Measurements from ENCODE around the gene TK2.
"Not testable (repeated sequence)": the region's sequence is repeated elsewhere in the genome, so short reads cannot be mapped to it uniquely, and the experiment has no call there.

Gene TK2

DNA sequence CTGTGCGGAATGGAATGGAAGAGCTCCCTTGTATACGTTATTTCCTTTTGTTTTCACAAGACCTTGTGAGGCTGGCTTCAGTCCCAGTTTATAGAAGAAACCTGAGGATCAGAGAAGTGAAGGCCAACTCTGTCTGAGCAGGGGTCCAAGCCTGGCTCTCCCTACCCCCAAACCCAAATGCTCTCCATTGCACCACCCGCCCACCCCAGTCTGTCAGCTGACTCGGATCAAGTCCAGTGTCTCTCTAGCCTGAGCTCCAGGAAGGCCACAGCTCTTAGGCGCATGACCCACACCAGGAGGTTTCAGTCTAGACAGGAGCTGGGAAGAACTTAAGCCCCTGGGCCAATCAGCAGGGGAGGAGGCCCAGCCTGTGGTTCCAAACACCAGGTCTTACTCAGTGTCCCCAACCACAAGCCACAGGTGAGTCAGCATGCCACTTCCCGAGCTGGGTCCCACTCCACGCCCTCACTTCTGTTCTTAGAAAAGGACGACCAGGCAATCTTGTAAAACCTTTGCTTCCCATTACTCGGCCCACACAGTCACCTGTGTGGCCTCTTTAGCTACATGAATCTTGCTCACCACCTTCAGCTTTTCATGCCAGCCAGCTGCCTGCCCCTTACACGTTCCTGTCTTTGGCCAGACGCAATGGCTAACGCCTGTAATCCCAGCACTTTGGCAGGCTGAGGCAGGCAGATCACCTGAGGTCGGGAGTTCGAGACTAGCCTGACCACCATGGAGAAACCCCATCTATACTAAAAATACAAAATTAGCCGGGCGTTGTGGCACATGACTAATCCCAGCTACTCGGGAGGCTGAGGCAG, 27.8 kb downstream of the TK2 start:
- no peaks in the 10 kb centered on the region for H3K27me3 ChIP-seq (ENCODE audit: control insufficient read depth, insufficient read depth, low read length)
- peak overlapping the region; percentile 24 for H3K9ac ChIP-seq (ENCODE audit: low read length)
- no peaks in the 10 kb centered on the region for H3K9me3 ChIP-seq (ENCODE audit: control insufficient read depth, low read length)
- H3K4me3 ChIP-seq (ENCODE audit: low read length), result no peak overlapping the region
- peaks cover 60% of the 10 kb centered on the region for H3K4me1 ChIP-seq (ENCODE audit: control insufficient read depth, insufficient read depth, low read length)
- H3K36me3 ChIP-seq (ENCODE audit: control insufficient read depth, insufficient read depth, low read length), result peaks cover 6% of the 10 kb centered on the region

DNA sequence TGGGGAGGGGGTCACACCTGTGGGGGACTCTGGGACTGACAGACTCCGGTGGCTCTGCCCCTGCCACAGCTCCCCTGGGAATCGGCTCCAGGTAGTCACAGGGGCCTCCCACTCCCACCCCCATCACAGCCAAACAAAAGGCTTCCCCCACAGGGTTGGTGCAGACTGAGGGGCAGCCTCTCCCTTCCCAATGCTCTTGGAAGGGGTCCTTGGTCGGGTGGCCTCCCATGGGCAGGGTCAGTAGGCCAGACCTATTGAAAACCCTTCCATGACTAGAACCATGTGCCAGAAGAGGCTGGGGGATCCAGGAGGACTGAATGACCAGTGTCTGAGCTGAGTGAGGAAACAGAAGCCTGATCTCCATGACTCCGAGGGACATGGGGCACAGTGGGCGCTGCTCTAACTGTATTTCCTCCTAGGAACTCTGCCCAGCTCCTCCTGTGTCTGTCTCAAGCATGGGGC, 28.6 kb downstream of the TK2 start:
- H3K9me3 ChIP-seq (ENCODE audit: control insufficient read depth, low read length), result no peaks in the 10 kb centered on the region
- peaks cover 5% of the 10 kb centered on the region for H3K36me3 ChIP-seq (ENCODE audit: control insufficient read depth, insufficient read depth, low read length)
- H3K9ac ChIP-seq (ENCODE audit: low read length), result peak overlapping the region; percentile 24
- H3K27me3 ChIP-seq (ENCODE audit: control insufficient read depth, insufficient read depth, low read length), result no peaks in the 10 kb centered on the region
- no peak overlapping the region for H3K4me3 ChIP-seq (ENCODE audit: low read length)
- peaks cover 68% of the 10 kb centered on the region for H3K4me1 ChIP-seq (ENCODE audit: control insufficient read depth, insufficient read depth, low read length)

DNA sequence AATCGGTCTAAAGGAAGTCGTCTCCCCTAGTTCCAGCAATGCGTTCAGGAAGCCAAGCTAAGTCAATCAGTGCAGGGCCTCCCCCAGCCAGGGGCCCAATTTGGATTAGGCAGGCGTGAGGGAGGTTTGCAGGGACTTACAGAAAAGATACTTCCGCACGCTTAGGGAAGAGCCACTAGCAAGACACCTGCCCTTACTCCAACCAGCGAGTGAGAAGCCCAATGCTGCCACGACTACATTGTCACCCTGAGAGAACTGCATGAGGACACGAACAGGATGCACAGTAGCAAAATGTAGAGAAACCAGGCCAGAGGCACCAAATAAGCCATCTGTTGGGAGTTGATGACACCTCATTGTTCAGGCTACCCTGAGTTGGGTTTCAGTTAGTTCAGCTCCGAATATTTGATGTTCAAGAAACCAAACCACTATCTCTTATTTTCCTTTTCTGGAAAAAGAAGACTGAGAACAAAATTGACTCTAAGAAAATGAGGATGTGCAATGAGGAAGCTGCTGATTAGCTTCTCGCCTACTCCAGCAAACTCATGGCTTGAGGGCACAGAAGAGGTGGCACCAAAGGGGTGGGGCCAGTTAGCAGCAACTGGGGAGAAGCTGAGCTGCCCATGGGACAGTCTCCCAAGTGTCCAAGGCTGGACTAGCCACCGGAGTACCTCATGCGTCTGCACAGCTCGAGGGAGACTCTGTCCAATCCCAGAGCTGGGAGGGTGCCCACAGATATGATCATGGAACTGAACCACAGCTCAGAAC, 29.3 kb downstream of the TK2 start:
- H3K9me3 ChIP-seq (ENCODE audit: control insufficient read depth, low read length), result no peaks in the 10 kb centered on the region
- H3K27me3 ChIP-seq (ENCODE audit: control insufficient read depth, insufficient read depth, low read length), result no peaks in the 10 kb centered on the region
- H3K36me3 ChIP-seq (ENCODE audit: control insufficient read depth, insufficient read depth, low read length), result peaks cover 5% of the 10 kb centered on the region
- H3K4me1 ChIP-seq (ENCODE audit: control insufficient read depth, insufficient read depth, low read length), result peaks cover 74% of the 10 kb centered on the region
- H3K9ac ChIP-seq (ENCODE audit: low read length), result peak overlapping the region; percentile 45
- no peak overlapping the region for H3K4me3 ChIP-seq (ENCODE audit: low read length)

DNA sequence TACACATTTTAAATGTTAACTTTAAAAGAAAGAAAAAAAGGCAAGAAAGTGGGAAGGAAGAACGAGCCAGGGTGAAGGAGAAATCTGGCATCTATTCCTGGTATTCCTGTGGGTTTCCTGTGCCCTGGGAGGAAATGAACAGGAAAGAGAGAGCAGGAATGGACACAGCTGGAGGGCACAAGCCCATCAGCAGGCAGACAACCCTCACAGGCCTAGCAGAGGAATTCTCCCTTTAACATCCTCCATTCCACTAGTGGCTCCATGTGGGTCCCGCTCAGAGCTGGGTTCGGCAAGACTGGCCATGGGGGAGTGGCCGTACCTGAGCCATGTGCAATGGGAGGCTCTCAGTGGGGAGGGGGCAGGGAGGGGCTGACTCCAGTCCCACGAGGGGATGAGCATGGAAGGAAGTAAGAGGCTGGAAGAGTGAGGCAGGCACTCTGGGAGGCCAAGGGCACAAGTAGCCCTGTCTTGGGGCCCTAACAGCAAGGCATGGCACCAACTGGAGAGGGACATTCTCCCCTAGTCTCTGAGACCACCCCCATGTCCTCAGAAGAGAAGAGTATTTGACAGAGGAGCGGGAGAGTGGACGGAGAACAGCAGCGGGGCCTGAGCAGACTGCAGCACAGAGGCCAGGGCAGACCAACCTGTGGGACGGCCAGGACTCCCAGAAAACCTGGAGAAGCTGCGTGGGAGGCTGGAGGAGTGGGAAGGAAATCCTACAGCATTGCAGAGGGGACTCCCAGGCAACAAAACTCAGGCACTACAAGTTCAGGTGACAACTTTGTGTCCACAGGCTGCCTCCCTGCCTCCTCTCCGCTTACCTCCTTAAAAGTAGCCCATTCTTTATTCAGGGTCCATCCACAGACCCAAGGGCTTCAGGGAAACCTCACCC, 30.2 kb downstream of the TK2 start:
- Histone ChIP-seq H3K9ac (ENCODE audit: low read length) (peak overlapping the region; percentile 45), H3K36me3 (ENCODE audit: control insufficient read depth, insufficient read depth, low read length) (peaks cover 9% of the 10 kb centered on the region), H3K4me1 (ENCODE audit: control insufficient read depth, insufficient read depth, low read length) (peaks cover 72% of the 10 kb centered on the region), H3K27me3 (ENCODE audit: control insufficient read depth, insufficient read depth, low read length) (no peaks in the 10 kb centered on the region), H3K4me3 (ENCODE audit: low read length) (no peak overlapping the region), H3K9me3 (ENCODE audit: control insufficient read depth, low read length) (no peaks in the 10 kb centered on the region)

DNA sequence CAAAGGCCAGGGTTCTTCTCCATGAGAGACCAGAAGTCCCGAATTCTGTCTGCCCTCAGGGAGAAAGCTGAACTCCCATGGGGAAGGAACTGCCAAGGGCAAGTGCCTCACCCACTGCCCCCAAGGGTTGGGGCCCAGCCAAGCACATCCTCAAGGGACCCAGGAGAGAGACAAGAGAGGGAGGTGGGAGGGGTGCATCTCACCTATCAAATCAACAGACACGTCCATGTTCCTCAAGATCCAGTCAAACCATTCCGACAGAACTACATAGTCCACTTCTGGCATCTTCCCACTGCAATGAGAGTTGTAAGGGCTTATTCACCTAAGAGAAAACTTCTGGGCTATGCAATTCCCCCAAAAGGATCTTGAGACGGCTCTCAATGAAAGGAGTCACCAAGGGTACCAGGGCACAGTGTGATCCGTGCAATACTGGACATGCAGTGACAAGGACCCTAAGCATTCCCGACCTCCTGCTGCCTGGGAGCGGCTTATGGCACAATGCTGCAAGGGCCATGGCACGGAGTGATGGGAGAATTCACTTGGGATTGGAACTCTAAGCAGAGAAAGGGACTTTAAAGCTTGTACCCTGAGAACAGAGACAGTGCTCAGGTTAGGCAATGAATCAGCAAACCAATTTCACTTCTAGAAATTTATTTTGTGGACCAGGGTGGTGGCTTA, 32.2 kb downstream of the TK2 start:
- Histone ChIP-seq H3K36me3 (ENCODE audit: control insufficient read depth, insufficient read depth, low read length) (peaks cover 9% of the 10 kb centered on the region), H3K9ac (ENCODE audit: low read length) (peak overlapping the region; percentile 89), H3K4me1 (ENCODE audit: control insufficient read depth, insufficient read depth, low read length) (peaks cover 63% of the 10 kb centered on the region), H3K4me3 (ENCODE audit: low read length) (peak overlapping the region; percentile 32), H3K9me3 (ENCODE audit: control insufficient read depth, low read length) (no peaks in the 10 kb centered on the region), H3K27me3 (ENCODE audit: control insufficient read depth, insufficient read depth, low read length) (no peaks in the 10 kb centered on the region)

DNA sequence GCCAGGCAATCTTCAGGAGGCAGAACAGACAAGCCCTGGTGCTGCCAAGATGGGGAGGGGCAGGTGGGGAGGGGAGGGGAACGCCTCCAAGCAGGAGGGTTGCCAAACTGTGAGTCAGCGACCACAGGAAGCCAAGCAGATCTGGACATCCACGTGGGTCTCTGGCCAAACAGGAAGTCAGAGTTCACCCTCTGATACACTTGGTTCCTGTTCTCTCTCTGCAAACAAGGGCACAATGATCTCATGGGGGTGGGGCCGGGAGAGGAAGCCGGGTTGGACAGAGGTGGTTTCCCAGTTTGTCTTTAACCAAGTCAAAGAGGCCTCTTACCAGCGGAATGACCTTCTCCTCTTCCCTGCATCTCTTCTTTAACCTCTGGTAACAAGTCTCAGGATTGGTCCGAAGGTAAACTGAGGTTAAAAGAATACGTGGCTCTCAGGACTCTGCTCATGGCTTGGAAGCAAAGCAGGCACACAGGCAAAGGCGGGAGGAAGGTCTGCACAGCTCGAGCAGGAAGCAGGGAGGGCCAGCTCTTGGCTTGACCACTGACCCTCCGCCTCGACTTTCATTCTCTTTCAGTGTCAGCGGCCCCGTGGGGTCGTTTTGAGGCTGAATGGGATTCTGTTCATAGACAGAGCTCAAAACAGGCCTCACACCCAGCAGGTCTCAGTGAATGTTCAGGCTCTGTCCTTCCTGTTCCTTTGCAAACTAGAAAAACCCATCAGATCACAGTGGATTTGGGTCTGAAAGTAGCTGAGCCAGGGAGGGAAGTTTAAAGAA, 32.9 kb downstream of the TK2 start:
- H3K4me3 ChIP-seq (ENCODE audit: low read length), result peak overlapping the region; percentile 32

DNA sequence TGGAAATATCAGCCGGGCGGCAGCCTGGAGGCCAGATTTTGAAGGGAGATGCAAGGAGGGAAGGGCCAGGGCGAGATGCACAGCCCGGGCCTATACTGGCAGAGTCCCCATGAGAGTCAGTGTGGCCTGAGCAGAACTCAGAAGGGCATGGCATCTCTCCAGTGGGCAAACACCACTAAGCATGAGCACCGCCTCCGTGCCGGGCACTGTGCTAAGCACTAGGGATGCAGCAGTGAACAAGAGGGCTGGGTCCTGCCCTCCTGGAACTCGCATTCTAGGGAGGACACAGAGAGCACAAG, 33.5 kb downstream of the TK2 start:
- no peak overlapping the region for H3K4me3 ChIP-seq (ENCODE audit: low read length)
- no peaks in the 10 kb centered on the region for H3K9me3 ChIP-seq (ENCODE audit: control insufficient read depth, low read length)
- peaks cover 62% of the 10 kb centered on the region for H3K4me1 ChIP-seq (ENCODE audit: control insufficient read depth, insufficient read depth, low read length)
- H3K9ac ChIP-seq (ENCODE audit: low read length), result peak overlapping the region; percentile 27
- peaks cover 9% of the 10 kb centered on the region for H3K36me3 ChIP-seq (ENCODE audit: control insufficient read depth, insufficient read depth, low read length)
- H3K27me3 ChIP-seq (ENCODE audit: control insufficient read depth, insufficient read depth, low read length), result no peaks in the 10 kb centered on the region

More for the DNA sequence above, 32.9 kb downstream of the TK2 start:
- no peaks in the 10 kb centered on the region for H3K9me3 ChIP-seq (ENCODE audit: control insufficient read depth, low read length)
- H3K27me3 ChIP-seq (ENCODE audit: control insufficient read depth, insufficient read depth, low read length), result no peaks in the 10 kb centered on the region
- H3K9ac ChIP-seq (ENCODE audit: low read length), result peak overlapping the region; percentile 89
- H3K4me1 ChIP-seq (ENCODE audit: control insufficient read depth, insufficient read depth, low read length), result peaks cover 62% of the 10 kb centered on the region
- H3K36me3 ChIP-seq (ENCODE audit: control insufficient read depth, insufficient read depth, low read length), result peaks cover 9% of the 10 kb centered on the region

DNA sequence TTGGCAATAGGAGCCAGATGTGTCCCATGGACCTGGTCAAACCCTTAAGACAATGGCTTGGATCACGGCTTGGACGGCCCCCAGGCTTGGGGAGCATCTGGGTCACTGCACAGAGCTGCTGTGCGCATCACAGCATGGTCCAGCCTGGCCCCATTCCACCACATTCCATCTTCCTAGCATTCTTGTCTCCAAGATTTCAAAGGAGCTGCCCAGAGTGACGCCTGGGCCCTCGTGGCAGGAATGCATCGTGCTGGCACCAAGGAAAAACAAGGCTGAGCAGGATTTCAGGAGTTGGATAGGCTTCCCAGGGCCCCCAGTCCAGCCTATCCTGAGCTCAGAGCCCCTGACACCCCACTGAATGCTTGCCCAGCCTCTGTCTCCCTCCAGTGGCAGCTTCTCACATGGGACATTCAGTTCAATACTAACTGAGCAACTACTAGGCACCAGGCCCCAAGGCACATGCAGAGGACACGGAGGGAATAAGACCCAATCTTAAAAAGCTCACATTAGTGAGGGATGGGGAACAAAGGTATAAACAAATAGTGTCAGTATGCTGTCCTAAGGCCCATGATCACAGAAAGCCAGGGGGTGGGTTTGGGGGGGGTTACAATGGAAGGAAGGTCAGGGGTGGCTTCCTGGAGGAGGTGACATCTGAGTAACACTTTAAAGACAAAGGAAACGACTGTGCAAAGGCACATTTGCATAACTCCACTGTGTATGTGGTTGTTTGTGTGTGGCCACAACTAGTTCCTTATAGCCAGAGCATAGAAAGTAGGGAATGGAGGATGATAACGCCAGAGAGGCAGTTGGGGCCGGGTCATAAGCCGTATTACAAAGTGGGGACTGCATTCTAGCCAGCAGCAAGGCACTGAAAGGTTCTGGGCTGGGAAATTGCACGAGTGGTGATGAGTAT, 34.1 kb downstream of the TK2 start:
- Histone ChIP-seq H3K4me1 (ENCODE audit: control insufficient read depth, insufficient read depth, low read length) (peaks cover 62% of the 10 kb centered on the region), H3K36me3 (ENCODE audit: control insufficient read depth, insufficient read depth, low read length) (peaks cover 9% of the 10 kb centered on the region), H3K27me3 (ENCODE audit: control insufficient read depth, insufficient read depth, low read length) (no peaks in the 10 kb centered on the region), H3K9me3 (ENCODE audit: control insufficient read depth, low read length) (no peaks in the 10 kb centered on the region), H3K4me3 (ENCODE audit: low read length) (no peak overlapping the region), H3K9ac (ENCODE audit: low read length) (peak overlapping the region; percentile 27)

DNA sequence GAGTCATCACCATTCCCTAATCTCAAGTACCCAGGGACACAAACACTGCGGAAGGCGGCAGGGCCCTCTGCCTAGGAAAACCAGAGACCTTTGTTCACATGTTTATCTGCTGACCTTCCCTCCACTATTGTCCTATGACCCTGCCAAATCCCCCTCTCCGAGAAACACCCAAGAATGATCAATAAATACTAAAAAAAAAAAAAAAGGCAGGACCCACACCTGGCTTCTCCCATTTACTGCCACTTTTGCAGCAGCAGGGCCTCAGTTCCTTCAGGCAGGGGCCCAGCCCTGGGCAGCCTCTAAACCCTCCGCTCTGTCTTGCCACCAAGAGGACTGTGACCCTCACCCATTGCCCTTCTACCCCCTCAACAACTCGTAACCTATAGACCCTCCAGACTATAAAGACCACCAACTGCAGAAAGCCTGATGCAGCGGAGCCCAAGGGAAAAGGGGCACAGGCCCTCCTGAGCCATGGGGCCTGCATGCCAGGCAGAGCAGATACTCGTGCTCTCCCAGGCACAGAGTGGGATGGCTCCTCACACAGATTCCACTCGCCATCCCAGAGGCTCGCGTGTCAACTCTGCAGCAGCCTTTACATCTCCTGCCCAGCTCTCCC, 34.8 kb downstream of the TK2 start:
- not testable (repeated sequence) for H3K27me3 ChIP-seq (ENCODE audit: control insufficient read depth, insufficient read depth, low read length); H3K4me3 ChIP-seq (ENCODE audit: low read length); H3K36me3 ChIP-seq (ENCODE audit: control insufficient read depth, insufficient read depth, low read length); H3K9ac ChIP-seq (ENCODE audit: low read length); H3K9me3 ChIP-seq (ENCODE audit: control insufficient read depth, low read length)
- H3K4me1 ChIP-seq (ENCODE audit: control insufficient read depth, insufficient read depth, low read length), result peaks cover 62% of the 10 kb centered on the region

DNA sequence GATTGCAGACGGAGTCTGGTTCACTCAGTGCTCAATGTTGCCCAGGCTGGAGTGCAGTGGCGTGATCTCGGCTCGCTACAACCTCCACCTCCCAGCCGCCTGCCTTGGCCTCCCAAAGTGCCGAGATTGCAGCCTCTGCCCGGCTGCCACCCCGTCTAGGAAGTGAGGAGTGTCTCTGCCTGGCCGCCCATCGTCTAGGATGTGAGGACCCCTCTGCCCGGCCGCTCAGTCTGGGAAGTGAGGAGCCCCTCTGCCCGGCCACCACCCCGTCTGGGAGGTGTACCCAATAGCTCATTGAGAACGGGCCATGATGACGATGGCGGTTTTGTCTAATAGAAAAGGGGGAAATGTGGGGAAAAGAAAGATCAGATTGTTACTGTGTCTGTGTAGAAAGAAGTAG, 35.5 kb downstream of the TK2 start:
- not testable (repeated sequence) for H3K9me3 ChIP-seq (ENCODE audit: control insufficient read depth, low read length); H3K9ac ChIP-seq (ENCODE audit: low read length); H3K36me3 ChIP-seq (ENCODE audit: control insufficient read depth, insufficient read depth, low read length); H3K27me3 ChIP-seq (ENCODE audit: control insufficient read depth, insufficient read depth, low read length); H3K4me3 ChIP-seq (ENCODE audit: low read length)
- H3K4me1 ChIP-seq (ENCODE audit: control insufficient read depth, insufficient read depth, low read length), result peaks cover 63% of the 10 kb centered on the region
